ENCODE measurements around the gene BRF1. TPM values are rescaled to one million over a fixed set of nuclear protein-coding genes. Genes with fewer than 3 reads are reported as not detected.
"Not testable (repeated sequence)": the region's sequence is repeated elsewhere in the genome, so short reads cannot be mapped to it uniquely, and the experiment has no call there.

The BRF1 gene
- total RNA-seq, 4 donors from 2014 or later, result 22.2 to 37.9 (median 26.2) TPM

DNA sequence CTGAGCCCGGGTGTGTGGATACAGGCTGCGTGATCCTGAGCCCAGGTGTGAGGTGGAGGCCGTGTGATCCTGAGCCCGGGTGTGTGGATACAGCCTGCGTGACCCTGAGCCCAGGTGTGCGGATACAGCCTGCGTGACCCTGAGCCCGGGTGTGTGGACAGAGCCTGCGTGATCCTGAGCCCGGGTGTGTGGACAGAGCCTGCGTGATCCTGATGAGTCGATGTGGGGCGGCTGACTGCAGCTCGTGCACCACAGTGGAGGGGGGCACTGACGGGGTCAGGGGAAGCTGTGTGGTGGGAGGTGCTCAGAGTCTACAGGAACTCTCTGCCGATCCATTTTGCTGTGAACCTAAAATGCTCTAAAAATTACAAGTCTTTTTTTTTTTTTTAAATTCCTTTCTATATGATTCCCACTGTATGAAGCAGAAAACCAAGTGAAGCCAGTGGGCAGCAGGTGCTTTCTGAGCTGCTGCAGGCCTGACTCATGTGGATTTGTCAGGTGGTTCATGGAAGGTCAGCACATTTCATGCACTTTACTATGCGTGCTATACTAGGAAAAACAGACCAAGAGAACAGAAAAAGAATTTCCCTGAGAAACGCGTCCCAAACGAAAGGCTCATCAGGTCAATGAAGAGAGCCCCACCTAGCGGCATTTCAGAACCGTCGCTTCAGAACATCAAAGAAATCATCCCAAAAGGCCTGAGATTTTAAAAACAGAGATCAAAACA lies 19.3 kb downstream of the BRF1 start:
- intact Hi-C loops (cut with DNase I), result loop anchor here (5.0 to 10.0 kb wide), 3 partner anchors 56 to 187 kb away; no protein-coding TSS in a partner anchor
- no peak for DNase-seq

DNA sequence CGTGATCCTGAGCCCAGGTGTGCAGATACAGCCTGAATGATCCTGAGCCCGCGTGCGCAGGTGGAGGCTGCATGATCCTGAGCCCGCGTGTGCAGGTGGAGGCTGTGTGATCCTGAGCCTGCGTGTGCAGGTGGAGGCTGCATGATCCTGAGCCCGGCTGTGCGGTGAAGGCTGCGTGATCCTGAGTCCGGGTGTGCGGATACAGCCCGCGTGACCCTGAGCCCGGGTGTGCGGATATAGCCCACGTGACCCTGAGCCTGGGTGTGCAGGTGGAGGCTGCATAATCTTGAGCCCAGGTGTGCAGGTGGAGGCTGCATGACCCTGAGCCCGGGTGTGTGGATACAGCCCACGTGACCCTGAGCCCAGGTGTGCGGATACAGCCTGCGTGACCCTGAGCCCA lies 20.3 kb downstream of the BRF1 start:
- no peak for TF ChIP-seq POLR2A (IDR thresholded peaks at IDR 0.05)
- TF ChIP-seq, protein P1, sequence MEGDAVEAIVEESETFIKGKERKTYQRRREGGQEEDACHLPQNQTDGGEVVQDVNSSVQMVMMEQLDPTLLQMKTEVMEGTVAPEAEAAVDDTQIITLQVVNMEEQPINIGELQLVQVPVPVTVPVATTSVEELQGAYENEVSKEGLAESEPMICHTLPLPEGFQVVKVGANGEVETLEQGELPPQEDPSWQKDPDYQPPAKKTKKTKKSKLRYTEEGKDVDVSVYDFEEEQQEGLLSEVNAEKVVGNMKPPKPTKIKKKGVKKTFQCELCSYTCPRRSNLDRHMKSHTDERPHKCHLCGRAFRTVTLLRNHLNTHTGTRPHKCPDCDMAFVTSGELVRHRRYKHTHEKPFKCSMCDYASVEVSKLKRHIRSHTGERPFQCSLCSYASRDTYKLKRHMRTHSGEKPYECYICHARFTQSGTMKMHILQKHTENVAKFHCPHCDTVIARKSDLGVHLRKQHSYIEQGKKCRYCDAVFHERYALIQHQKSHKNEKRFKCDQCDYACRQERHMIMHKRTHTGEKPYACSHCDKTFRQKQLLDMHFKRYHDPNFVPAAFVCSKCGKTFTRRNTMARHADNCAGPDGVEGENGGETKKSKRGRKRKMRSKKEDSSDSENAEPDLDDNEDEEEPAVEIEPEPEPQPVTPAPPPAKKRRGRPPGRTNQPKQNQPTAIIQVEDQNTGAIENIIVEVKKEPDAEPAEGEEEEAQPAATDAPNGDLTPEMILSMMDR (IDR thresholded peaks at IDR 0.05), result no peak
- Histone ChIP-seq H3K4me1 (peaks cover 0 to 19% (median 0%) of the 10 kb centered on the region in 3 donors), H3K36me3 (peaks cover 0 to 32% (median 0%) of the 10 kb centered on the region in 3 donors), H3K9me3 (no peaks in the 10 kb centered on the region), H3K4me3 (no peak overlapping the region), H3K27ac (no peak overlapping the region), H3K27me3 (no peaks in the 10 kb centered on the region)
- no peak for DNase-seq
- 93 to 96% methylated on average over 16 to 21 of the region's 21 CpGs for WGBS, 2 donors
- intact Hi-C loops (cut with DNase I), result loop anchor here (5.0 to 10.0 kb wide), 3 partner anchors 57 to 186 kb away; no protein-coding TSS in a partner anchor

More for the DNA sequence above, 19.3 kb downstream of the BRF1 start:
- TF ChIP-seq POLR2A (IDR thresholded peaks at IDR 0.05), result no peak
- TF ChIP-seq, protein P1 (IDR thresholded peaks at IDR 0.05), result peak in 5 of 6 experiments; percentile 43 to 68 (median 51)
- Histone ChIP-seq H3K9me3 (no peaks in the 10 kb centered on the region), H3K4me1 (peaks cover 0 to 17% (median 0%) of the 10 kb centered on the region in 3 donors), H3K4me3 (no peak overlapping the region), H3K36me3 (peaks cover 0 to 38% (median 0%) of the 10 kb centered on the region in 3 donors), H3K27ac (no peak overlapping the region), H3K27me3 (no peaks in the 10 kb centered on the region)
- WGBS, 2 donors, result 50 to 65% methylated on average over 15 to 18 of the region's 23 CpGs

DNA sequence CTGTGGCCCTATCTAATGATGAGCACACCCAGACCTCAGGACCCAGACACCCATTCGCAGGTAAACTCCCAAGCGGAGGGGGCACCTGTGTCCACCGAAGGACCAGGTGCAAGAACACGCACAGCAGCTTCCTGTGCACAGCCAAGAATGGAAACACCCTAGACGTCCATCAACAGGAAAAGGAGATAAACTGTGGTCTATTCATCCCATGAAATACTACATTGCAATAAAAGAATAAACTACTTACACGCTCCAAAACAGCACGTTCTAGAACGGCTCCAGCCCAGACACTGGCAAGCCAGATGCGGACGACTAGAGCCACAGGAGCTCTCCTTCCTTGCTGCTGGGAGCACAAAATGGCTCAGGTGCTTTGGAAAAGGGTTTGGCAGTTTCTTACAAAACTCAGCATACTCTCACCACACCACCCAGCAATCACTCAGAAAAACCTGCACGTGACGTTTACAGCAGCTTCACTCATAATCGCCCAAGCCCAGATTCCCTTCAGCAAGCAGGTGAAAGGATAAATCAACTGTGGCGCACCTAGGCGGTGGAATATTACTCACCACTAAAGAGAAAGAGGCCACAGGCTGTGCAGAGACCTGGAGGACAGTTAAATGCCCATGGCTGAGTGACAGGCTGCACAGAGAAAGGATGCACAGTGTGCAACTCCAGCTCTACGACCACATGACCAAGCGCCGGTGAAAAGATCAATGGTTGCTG lies 21.0 kb downstream of the BRF1 start:
- WGBS, 2 donors, result 87% methylated on average over 9 to 17 of the region's 18 CpGs

DNA sequence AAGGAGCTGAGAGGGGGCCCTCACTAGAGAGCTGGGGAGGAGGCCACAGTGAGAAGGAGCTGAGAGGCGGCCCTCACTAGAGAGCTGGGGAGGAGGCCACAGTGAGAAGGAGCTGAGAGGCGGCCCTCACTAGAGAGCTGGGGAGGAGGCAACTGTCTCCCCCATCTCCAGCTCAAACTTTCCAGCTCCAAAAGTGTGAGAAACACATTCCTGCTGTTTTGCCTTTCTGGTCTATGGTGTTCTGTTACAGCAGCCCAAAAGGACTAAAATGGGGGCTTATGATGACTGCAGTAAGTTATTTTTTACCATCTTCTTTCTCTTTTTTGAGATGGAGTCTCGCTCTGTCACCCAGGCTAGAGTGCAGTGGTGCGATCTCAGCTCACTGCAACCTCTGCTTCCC lies 23.4 kb downstream of the BRF1 start:
- H3K36me3 ChIP-seq; DNase-seq; H3K27me3 ChIP-seq; intact Hi-C loops (cut with DNase I); H3K4me3 ChIP-seq; H3K27ac ChIP-seq; H3K9me3 ChIP-seq: not testable (repeated sequence)
- H3K4me1 ChIP-seq, result peaks cover 7 to 50% (median 10%) of the 10 kb centered on the region in 3 donors
- 61 to 77% methylated on average over 2 of the region's 4 CpGs for WGBS, 2 donors

More for the DNA sequence above, 21.0 kb downstream of the BRF1 start:
- peaks cover 0 to 25% (median 0%) of the 10 kb centered on the region in 3 donors for H3K36me3 ChIP-seq
- no peak for TF ChIP-seq POLR2A (IDR thresholded peaks at IDR 0.05)
- TF ChIP-seq, protein P1 (IDR thresholded peaks at IDR 0.05), result no peak
- DNase-seq, result no peak
- H3K9me3 ChIP-seq, result no peaks in the 10 kb centered on the region
- no peaks in the 10 kb centered on the region for H3K27me3 ChIP-seq
- H3K4me1 ChIP-seq, result peaks cover 0 to 26% (median 4%) of the 10 kb centered on the region in 3 donors
- intact Hi-C loops (cut with DNase I), result loop anchor here (5.0 to 10.0 kb wide), 3 partner anchors 57 to 185 kb away; no protein-coding TSS in a partner anchor
- no peak overlapping the region for H3K27ac ChIP-seq
- H3K4me3 ChIP-seq, result no peak overlapping the region

DNA sequence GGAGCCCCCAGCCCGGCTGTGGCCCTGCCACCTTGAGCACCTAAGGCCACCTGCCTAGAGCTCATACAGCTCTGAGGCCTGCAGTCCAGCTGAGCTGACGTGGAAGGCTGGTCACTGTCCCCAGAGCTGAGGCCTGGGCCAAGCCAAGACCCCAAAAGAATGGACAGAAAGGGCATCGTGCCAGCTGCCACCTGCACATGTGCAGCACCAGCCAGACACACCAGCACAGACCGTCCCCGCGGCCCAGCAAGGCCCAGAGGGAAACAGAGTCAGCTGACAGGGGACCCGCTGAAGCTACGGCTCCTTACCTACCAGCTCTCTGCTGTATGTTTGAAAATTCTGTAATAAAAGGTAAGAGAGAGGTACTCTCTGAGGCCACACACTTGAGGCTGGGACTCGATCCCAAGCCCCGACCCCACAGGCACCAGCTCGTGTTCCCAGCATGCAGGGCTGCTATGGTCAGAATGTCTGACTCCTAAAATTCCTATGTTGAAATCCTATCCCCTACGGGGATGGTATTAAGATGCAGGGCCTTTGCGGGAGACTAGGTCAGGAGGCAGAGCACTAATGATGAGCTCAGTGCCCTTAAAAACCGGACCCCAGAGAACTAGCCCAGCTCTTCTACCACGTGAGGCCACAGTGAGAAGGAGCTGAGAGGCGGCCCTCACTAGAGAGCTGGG lies 25.4 kb downstream of the BRF1 start:
- Histone ChIP-seq H3K4me1 (peaks cover 7 to 43% (median 11%) of the 10 kb centered on the region in 3 donors), H3K27me3 (no peaks in the 10 kb centered on the region), H3K4me3 (no peak overlapping the region), H3K36me3 (peaks cover 0 to 19% (median 0%) of the 10 kb centered on the region in 3 donors), H3K9me3 (no peaks in the 10 kb centered on the region), H3K27ac (peak overlapping the region in 1 of 4 donors; percentile 44)
- 73 to 75% methylated on average over 4 to 12 of the region's 16 CpGs for WGBS, 2 donors
- no peak for DNase-seq
- intact Hi-C loops (cut with DNase I), result no loop called here
- TF ChIP-seq, protein P1 (IDR thresholded peaks at IDR 0.05), result no peak
- no peak for TF ChIP-seq POLR2A (IDR thresholded peaks at IDR 0.05)

Data from esophagus squamous epithelium (tissue), 5 donors.